ENCODE measurements around the gene PCYT1B.

PCYT1B gene

GRCh38 chrX:24513416-24513815 lies 133.7 kb downstream of the PCYT1B start:
- peaks cover 0 to 8% (median 0%) of the 10 kb centered on the region in 5 donors for H3K27me3 ChIP-seq (ENCODE audit: control insufficient read depth in 5 of 5, insufficient read depth in 4 of 5, low read length in 5 of 5)

GRCh38 chrX:24508375-24508774 lies 138.8 kb downstream of the PCYT1B start:
- Histone ChIP-seq H3K27me3 (ENCODE audit: control insufficient read depth in 5 of 5, insufficient read depth in 4 of 5, low read length in 5 of 5) (peaks cover 0 to 6% (median 2%) of the 10 kb centered on the region in 5 donors), H3K36me3 (ENCODE audit: control insufficient read depth in 5 of 5, insufficient read depth in 5 of 5, low read length in 5 of 5) (peaks cover 0 to 3% (median 0%) of the 10 kb centered on the region in 5 donors), H3K4me1 (ENCODE audit: control insufficient read depth in 5 of 5, insufficient read depth in 5 of 5, low read length in 5 of 5) (no peaks in the 10 kb centered on the region), H3K27ac (ENCODE audit: low read depth, low read length) (no peak overlapping the region), H3K4me3 (ENCODE audit: low read depth in 1 of 5, low read length in 5 of 5) (no peak overlapping the region), H3K9ac (ENCODE audit: low read length in 5 of 5) (no peak overlapping the region), H3K9me3 (ENCODE audit: control insufficient read depth in 5 of 5, low read length in 5 of 5) (no peaks in the 10 kb centered on the region)

More at GRCh38 chrX:24513416-24513815, 133.7 kb downstream of the PCYT1B start:
- no peak overlapping the region for H3K27ac ChIP-seq (ENCODE audit: low read depth, low read length)
- no peaks in the 10 kb centered on the region for H3K4me1 ChIP-seq (ENCODE audit: control insufficient read depth in 5 of 5, insufficient read depth in 5 of 5, low read length in 5 of 5)
- no peak overlapping the region for H3K4me3 ChIP-seq (ENCODE audit: low read depth in 1 of 5, low read length in 5 of 5)
- H3K36me3 ChIP-seq (ENCODE audit: control insufficient read depth in 5 of 5, insufficient read depth in 5 of 5, low read length in 5 of 5): no peaks in the 10 kb centered on the region
- no peak overlapping the region for H3K9ac ChIP-seq (ENCODE audit: low read length in 5 of 5)
- H3K9me3 ChIP-seq (ENCODE audit: control insufficient read depth in 5 of 5, low read length in 5 of 5): no peaks in the 10 kb centered on the region
